Right renal cortex interstitium (tissue), 3 donors: ENCODE results near the gene SIRT7. TPM values are rescaled to one million over a fixed set of nuclear protein-coding genes. Genes with fewer than 3 reads are reported as not detected.
A peak's percentile ranks its signal among the peaks of the same experiment; 100 is the strongest.
"Not testable (repeated sequence)": the region's sequence is repeated elsewhere in the genome, so short reads cannot be mapped to it uniquely, and the experiment has no call there.

Source experiments
- DNase-seq, 3 donors: peaks; one replicate each; pipeline ENCODE4 v3.0.0-alpha.2; 2013; ENCODE audit warnings: low read depth in 3 of 3, low spot score in 2 of 3
- polyA plus RNA-seq, 3 donors: library from polyadenylated mRNA; unstranded; fragments of 120-200 nt; gene quantifications; one replicate each; pipeline ENCODE4 v1.2.1, GENCODE V29; 2013; ENCODE audit not compliant: insufficient read length in 3 of 3

Gene SIRT7
- polyA plus RNA-seq, 3 donors = 8.6 to 10.3 (median 10.0) TPM

DNA sequence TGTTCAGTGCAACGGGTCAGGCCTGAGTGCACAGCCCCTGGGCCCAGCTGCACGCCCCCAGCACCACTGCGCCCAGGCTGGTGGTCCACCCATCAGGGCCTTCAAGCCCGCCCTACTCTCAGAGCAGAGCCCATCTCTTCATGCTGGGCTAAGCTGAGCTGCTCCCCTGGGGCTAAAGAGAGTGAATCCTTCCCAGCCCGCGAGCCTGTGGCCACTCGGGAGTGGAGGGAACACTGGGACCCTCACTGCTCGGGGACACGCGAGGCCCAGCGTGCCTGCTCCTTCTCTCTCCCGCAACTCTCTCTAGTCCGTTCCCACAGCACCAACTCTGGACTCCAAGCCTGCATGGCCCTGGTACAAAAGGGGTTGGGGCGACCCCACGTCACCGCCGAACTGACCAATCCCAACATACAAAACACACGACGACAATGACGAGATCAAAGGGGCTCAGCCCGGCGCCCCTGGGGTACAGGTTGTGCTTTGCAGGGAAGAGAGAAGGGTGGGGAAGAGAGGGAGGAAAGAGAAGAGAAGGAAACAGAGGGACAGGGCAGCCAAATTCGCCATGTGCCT lies 4.1 kb upstream of the SIRT7 start:
- DNase-seq = no peak

GRCh38 chr17:81921537-81921862 lies 3.5 kb upstream of the SIRT7 start:
- DNase-seq = no peak

DNA sequence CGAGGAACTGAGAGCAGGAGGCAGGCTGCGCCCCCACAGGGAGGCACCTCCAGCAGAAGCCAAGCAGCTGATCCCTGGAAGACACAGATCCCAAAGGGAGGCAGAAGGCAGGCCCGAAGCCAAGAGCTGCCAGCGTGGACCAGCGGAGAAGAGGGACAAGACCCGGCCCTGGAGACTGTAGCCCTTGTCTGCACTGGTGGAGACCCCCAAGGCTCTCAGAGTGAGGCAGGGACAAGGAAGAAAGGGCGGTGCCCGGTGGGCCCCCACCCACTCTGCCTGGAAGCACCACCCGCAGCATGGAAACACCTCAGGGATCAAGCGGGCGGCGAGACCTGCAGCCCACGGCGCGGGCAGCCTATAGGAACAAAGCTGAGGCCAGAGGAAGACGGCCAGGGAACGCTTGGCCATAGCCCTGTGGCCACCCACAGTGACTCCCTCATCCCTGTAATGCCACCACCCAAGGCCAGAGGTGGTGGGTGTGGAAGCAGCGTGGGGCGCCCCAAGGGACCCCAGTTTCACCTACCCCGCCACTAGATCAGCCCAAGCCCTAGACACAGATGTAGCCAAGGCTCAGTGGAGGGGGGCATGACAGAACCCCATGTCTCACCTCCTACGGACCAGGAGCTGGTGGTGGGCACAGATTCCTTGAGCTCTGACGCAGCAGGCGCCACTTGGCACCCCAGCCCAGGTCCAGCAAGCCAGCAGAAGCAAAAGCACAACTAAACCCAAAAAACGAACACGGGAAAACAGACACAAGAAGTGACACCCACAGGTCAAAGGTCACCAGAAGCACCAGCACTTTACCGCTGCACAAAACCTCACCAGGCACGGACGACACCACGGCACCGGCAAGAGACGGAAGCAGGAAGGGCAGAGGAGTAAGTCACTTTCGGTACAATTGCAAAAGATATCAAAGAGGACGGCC lies 2.9 kb upstream of the SIRT7 start:
- no peak for DNase-seq

DNA sequence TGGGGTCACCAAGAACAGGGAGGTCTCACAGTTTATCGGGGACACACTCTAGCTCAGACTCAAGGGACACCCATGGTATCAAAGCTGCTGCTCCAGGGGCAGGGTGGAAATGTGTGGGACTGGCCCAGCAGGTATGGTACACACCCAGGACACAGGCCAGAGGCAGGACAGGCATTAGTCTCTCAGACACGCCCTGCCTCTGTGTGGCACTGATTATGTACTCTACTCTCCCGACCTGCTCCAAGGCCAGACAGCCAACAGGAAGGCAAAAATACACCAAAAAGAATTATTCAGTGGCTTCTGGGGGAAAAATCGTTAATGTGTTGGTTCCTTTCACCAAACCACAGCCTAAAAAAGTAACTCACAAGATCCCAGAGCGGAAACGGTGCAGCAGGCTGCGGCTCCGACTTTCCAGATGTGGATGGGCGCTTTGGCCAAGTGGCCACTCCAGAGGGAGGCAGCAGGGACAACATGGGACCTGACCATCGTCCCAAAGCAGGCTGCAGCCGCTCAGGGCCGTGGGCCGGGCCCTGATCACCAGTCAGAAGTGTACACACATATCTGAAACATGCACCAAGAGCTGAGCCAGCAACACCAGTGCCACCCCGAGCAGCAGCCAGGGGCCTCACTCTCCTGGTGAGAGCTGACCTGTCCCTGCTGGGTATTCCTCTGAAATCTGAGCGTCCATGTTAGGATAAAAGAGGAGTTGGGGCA lies 1.0 kb upstream of the SIRT7 start:
- DNase-seq = no peak

- DNase-seq = not testable (repeated sequence)
Observed at GRCh38 chr17:81918333-81918669, 325 bp upstream of the SIRT7 start.

DNA sequence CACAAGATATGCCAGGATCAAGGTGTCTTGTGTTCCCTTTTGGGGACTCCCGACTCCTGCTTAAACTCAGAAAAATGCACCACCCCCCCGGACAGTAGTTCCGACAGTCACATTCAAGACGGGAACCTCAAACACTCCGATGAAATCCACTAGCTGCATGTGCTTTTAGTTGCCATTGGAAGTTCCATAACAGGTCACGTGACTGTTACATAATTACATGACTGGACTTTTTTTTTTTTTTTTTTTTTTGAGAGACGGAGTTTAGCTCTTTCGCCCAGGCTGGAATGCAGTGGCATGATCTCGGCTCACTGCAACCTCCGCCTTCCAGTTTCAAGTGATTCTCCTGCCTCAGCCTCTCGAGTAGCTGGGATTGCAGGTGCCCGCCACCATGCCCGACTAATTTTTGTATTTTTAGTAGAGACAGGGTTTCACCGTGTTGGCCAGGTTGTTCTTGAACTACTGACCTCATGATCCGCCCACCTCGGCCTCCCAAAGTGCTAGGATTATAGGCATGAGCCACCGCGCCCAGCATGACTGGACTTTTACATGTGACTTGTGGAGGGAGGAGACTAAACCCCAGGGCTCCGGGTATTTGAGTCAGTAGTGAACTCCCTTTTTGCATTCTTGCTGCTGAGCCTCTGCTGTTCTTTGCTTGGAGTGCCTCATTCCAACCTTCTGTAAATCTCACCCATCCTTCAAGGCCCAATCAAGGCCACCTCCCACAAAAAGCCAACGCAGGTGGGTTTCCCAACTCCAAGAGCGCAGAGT lies 1.6 kb downstream of the SIRT7 start:
- no peak for DNase-seq

GRCh38 chr17:81915331-81915730 lies 2.6 kb downstream of the SIRT7 start:
- no peak for DNase-seq

- DNase-seq = no peak
Observed at GRCh38 chr17:81914103-81914850, 3.7 kb downstream of the SIRT7 start.

GRCh38 chr17:81913394-81914102 lies 4.4 kb downstream of the SIRT7 start:
- DNase-seq = no peak

- no peak for DNase-seq
Observed at GRCh38 chr17:81912441-81913309, 5.3 kb downstream of the SIRT7 start.

GRCh38 chr17:81911969-81912368 lies 6.0 kb downstream of the SIRT7 start:
- DNase-seq = no peak

DNA sequence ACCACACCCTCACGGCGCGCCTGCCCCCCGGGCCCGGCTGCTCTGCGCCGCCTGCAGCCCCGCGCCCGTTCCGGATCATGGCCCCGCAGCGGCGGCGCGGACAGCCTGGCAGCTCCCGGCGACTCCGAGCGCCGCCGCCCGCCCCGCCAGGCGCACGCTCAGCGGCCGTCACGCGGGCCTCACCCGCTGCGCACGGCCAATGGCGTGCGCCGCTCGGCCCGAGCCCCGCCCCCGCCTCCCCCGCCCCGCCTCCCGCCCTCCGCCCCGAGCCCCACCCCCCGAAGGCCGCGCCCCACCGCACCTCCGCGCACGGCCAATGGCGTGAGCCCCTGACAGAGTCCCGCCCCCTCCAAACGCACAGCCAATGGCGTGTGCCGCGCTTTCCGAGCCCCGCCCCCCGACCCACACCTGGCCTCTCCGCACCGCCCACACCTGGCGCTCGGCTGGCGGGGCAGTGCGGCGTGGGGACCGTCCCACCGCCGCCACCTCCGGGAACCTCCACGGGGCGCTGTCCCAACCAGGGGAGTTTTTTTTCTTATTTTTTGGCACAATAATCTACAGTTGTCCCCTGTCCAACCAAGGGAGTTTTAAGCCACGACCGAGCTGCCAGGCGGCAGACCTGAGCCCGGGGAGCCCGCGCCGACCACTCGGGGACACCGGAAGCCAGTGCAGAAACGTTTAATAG lies 6.6 kb downstream of the SIRT7 start, which contains the start of gene PCYT2:
Gene PCYT2 (minus strand): TSS at position 123 of the 685 bp plus-strand sequence. CDS start 44 bp downstream, at position 79.
- peak in 2 of 3 donors; percentile 59 to 76 for DNase-seq

GRCh38 chr17:81910840-81911276 lies 7.1 kb downstream of the SIRT7 start:
- DNase-seq = no peak

DNA sequence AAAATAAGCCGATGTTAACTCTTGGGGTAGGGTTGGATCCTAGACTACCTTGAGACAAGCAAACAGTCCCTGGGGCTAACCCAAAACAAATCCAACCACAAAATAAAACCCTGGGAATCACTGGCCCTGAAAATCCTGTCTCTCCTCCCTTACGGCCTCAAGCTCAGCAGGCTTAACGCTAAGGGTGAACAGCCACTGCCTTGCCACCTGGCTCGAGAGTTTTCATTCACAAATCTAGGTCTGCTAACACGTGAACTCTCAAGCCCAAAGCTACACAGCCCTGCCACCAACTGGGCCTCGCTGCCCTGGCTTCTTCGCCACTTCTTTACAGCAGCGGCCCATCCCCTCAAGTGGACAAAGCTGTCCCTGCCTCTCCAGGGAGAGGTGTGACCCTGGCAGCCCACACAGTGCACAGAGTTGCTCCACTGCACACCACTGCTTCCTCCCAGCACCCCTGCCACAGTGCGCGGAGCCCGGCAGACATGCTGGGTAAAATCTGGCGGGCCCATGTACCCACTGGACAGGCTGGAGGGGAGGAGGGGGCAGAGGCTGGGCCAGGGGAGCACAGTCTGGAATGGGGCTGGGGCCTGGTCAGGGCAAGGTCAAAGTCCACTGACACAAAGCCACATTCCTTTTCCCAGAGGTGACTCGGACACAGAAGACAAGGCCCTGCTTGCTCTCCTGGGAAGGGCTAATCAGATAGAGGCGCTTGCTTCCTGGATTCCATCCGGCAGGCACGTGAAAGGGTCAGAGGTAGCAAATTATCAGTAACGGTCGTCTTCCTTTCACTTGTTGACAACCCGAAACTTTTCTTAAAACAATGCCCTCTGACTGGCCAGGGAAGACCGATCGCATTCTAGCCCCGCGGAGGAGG lies 7.8 kb downstream of the SIRT7 start:
- no peak for DNase-seq

DNA sequence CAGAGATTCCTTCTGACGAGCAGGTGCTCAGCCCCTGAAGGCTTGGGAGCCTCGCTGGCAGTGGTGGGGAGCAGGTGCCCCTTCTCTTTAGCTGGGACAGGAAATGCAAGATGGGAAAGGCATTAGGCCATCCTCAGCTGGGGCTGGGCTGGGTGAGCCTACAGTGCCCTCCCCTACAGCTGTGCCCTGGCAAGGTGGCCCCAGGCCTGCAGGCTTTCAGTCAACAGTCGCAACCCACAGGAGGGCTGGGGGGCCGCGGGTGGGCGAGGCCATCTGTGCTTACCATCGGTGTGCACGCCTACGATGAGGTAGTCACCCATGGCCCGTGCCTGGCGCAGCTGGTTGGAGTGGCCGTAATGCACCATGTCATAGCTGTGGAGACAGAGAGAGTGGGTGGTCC lies 8.7 kb downstream of the SIRT7 start:
- DNase-seq = no peak

GRCh38 chr17:81908793-81909192 lies 9.2 kb downstream of the SIRT7 start:
- DNase-seq = no peak
